NCI-H2171 (cell line): ENCODE measurements around the gene SIX6.
"Not testable (repeated sequence)": the region's sequence is repeated elsewhere in the genome, so short reads cannot be mapped to it uniquely, and the experiment has no call there.

Experiments used
- DNase-seq: peaks from one replicate; lab custom pipeline; 2025; lab: John Stamatoyannopoulos, UW

Gene SIX6

DNA sequence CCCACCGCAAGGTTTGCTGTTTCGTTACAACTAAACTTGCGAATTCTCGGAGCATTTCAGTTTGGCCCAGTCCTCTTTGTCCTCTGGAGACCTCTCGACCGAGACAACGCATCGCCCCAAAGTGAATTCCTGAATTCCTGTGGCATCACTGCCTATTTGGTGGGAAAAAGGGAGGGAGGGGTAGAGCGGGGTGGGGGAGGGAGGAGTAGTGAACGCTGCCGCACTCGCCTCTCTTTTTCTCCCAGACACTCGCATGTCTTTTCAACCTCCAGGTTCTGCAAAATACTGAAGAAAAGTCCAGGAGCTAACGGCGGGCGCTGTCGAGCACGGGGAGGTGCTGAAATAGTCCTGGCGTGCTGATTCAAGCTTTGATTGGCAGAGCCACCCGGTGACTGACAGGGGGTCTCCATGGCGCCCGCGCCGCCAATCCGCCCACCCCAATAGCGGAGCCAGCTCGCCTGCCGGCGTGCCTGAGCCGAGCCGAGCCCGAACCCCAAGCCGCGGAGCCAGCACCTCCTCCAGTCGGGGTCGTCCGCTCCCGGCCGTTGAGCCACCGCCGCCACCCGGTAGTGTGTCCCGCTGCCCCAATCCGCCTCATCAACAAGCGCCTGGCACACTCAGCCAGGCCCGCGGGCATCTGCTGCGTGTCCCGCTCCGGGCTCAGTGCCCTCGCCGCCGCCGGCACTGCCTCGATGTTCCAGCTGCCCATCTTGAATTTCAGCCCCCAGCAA, at the start of gene SIX6:
Gene SIX6 (plus strand): TSS at position 440 of the 731 bp plus-strand sequence. CDS start 253 bp downstream, at position 693.
- DNase-seq: peak; percentile 82

DNA sequence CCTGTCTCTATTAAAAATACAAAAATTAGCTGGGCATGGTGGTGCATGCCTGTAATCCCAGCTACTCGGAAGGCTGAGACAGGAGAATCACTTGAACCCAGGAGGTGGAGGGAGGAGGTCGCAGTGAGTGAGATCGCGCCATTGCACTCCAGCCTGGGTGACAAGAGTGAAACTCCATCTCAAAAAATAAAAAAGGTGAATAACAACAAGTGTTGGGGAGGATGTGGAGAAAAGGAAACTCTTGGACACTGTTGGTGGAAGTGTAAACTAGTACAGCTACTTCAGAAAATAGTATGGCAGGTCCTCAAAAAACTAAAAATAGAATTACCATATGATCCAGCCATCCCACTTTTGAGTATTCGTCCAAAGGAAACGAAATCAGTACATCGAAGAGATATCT, 28.7 kb upstream of the SIX6 start:
- DNase-seq: not testable (repeated sequence)

DNA sequence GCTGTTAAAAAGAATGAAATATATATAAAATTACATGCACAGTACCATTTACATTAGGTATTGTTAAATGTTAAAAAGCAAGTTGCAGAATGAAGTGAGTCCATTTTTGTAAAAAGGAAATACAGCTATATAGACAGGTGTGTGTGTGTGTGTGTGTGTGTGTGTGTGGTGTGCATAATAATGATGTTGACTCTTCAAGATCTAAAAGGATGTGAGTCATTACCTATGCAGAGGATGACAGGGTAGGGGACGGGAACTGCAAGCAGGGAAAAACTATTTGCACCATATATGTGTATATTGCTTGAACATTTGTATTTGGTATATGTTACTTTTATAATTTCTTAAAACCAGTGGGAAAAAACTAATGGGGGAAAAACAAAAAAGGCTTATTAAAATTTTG, 26.2 kb upstream of the SIX6 start:
- no peak for DNase-seq

DNA sequence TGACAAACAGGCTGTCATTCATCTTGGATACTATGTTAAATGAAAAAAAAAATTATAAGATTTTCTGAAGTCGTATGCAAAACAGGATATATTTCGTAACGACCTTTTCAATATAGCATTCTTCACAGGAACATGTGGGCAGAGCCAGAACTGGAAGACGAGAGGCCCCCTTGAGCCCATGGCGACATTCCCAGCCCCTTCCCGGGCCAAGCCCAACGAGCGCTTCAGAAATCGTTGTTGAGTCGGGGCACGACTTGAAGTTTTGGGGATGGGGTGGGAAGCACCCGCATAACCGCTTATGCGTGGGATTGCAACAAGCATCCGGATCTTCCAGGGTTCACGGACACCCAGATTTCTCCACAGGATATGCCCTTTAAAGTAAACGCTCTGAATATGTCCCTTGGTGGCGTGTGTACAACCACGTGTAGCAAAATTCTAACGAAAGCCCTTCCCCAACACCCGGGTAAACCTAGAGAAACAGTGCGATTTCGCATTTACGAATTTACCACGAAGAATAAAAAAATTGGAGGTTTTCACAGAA, 23.8 kb upstream of the SIX6 start:
- no peak for DNase-seq

DNA sequence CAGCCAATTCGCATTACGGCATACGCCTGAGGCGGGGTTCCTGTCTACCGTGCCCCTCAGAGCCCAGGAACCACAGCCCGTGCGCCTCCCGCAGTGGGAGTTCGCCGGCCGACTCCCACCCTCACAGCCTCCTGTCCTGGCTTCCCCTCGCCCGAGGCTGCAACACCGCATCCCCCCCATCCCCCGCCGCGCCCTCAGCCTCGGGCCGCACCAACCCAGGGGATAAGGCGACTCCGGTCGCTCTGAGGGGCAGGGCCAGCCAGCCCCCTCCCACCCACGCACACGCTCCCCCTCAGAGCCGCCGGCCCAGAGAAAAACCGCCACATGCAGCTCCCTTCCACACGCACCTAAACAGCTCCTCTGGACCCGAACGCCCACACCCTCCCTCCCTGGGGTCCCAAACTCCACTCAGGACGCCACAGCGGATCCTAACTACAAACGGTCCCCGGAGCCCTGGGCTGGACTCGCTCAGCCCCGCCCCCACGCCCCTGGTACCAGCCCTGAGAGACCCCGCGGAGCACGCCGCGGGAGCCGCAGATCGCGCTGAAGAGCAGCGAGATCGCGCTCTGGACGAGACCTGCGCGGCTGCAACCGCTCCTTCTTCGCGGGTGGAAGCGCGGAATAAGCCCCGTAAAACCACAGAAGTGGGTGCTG, 23.2 kb upstream of the SIX6 start, which contains the start of gene C14orf39:
Gene C14orf39 (minus strand): TSS at position 466 of the 654 bp plus-strand sequence. CDS start 985 bp downstream, outside the sequence.
- DNase-seq: no peak

DNA sequence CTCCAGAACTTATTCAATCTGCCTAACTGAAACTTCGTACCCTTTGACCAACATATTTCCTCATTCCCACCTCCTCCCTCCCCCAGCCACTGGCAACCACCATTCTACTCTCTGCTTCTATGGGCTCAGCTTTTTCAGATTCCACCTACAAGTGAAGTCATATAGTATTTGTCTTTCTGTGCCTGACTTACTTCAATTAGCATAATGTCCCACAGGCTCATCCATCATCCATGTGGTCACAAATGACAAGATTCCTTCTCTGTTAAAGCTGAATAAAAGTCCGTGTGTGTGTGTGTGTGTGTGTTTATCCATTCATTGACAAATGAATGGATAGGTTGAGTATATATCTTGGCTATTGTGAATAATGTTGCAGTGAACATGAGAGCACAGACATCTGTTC, 21.7 kb upstream of the SIX6 start:
- no peak for DNase-seq

DNA sequence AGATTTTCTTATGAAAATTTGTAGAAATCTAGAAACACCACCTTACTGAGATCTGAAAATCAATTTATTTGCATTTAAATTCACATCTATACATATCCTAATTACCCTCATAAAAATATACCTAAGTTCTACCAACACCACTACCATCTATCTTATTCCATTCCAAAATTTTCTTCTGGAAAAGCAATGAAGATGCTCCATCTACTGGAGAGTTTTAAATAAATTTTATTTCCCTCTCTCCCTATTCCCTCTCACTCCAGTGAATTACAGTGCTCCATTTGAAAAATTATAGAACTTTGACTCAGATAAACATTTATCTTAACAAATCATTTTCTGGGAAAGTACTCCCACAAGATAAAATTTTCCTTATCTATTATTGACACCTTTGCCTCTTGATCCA, 20.8 kb upstream of the SIX6 start:
- DNase-seq: no peak

DNA sequence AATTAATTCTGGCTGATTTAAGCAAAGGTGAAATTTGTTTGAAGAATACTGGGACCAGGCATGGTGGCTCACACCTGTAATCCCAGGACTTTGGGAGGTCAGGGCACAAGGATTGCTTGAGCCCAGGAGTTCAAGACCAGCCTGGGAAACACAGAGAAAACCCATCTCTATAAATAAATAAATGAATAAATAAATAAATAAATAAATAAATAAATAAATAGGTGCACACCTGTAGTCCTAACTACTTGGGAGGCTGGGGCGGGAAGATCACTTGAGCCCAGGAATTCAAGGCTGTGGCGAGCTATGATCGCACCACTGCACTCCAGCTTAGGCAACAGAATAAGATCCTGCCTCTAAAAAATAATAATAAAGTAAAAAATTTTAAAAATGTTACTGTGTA, 18.7 kb upstream of the SIX6 start:
- DNase-seq: no peak

DNA sequence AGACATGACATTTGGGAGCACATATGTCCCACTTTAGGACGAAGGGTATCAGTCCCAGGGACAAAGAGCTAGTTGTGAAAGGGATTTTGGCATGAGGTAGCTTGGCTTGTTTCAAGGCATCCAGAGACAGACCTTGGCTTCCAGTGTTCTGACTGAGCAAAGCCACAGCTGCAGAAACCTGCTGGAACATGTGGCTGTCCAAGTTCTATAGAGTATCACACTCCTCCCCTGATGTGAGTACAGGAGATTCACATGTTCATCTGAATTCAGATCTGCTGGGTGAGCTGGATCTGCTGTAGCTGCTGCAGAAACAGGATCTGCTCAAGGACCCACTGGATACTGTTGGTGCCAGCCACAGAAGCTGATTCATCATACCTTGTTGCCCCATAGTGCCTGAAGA, 13.0 kb upstream of the SIX6 start:
- no peak for DNase-seq

DNA sequence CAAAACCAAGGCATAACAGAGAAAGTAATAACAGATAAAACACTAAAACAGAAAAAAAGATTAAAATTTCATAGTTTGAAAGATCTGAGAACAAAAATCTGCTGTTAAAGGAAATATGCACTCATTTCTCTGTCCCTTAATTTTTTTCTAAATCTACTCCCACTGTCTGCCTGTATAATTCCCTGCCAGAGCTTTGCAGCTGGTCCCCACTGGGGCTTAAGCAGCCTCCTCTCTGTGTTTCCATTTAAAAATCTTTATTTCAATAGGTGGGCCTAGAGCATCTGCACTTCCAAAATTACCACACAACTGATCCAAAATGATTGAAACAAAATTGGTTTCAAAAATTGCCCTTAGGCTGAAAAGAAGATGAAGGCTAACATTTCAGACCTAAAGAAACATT, 6.4 kb upstream of the SIX6 start:
- no peak for DNase-seq

DNA sequence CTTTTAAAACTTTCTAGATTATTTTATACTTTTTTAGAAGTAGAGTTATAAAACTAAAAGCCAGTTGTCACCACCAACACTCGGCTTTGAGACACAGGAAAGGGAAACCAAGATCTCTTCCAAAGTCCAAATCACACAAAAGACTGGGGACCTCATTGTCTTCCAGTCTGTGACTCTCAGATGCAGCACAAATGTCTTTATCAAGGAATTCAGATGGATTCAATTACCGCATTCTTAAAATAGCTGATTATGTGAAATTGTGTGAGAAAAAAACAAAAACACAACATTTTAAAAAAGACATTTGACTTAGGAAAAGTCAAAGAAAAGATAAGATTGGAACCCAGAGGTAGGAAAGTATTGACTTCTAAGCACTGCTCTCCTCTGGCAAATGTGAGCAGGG, 3.5 kb upstream of the SIX6 start:
- no peak for DNase-seq

DNA sequence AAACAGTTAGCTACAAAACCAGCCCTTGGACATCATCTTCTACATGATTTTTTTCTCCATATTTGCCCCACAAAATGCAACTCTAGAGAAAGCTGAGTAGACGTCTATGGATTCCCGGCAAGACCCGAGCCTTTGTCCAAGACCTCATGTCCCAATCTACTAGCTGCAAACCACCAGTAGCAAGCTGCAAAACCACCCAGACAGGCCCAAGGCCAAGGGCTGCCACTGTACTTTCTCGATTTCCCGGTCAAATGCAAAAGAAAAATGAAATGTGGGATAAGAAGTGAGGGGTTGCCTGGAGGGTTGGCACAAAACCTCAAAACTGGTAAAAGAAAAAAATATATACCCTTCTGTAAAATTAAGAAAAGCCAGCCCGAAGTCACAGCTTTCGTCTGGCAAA, 2.9 kb upstream of the SIX6 start:
- no peak for DNase-seq

DNA sequence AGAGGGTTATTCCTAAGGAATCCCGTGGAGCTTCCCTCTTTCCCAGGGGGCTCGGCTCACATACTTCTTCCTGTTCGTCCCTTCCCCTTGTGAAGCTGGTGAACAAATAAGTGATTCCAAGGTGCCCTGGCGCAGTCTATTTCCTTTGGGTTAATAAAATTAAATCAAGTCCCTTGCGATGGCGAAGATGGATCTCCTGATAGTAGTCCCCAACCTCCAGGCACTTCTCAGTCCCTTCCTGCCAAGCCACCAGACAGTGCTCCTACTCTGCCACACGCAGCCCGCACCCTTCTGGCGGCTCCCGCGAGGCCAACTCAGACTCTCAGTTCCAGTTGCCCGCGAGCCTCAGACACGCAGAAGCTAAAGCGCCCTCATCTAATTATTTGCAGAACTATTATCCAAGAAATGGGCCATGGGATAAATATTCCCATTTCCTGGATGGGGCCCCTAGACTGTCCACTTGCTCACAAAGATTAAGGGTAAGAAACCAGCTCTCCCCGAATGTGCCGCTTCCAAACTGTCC, 2.4 kb upstream of the SIX6 start:
- no peak for DNase-seq

DNA sequence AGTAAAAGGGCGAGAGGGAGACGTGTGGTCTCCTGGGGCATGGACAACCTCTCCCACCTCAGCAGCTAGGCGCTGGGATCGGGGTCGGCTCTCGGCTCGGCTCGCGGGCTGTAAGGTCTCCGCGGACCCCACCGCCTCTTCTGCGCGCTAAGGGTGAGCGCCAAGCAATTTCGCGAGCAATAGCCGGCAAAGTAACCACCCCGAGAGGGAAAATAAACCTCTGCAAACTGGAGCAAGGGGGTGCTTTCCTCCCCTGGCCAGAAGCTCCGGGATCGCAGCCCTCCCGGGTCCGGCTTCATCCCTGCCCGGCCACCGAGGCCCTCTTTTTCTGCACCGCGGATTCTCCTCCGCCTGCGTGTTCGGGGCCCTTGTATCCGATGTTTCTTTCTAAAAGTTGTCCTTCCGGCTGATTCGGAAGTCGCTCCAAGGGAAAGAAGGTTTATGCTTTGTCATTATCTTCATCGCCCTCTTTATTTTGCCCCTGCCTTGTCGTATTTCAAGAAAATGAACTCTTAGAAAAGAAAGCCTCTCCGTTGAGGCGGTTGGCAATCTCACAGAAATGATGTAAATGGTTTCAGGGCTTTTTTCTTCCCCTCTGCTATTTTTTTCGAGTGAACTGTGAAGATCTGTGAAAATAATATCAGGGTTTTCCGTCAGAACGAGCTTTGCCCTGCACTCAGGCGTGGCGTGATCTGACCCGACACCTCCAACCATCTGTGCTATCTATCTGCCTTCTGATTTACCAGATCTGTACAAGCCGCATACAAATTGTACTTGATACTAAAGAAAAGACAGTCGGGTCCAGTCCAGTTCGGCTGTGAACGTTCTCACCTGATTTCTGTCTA, 1.7 kb upstream of the SIX6 start:
- DNase-seq: peak; percentile 39

DNA sequence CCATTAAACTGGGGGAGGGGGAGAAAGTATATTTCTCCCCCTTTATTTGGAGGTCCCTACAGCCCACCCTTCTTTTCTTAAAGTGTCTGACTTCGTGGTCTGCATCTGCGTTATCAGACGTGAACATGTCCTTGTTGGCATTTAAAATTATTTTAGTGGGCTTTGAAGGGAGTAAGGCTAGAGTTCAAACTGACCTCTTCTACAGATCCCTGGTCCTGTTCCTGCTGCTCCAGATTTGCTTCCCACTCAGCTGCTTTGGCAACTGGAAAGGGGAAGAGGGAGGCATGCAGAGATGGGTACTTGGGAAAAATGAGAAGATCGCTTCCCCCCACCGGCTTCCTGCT, 611 bp upstream of the SIX6 start:
- DNase-seq: no peak

DNA sequence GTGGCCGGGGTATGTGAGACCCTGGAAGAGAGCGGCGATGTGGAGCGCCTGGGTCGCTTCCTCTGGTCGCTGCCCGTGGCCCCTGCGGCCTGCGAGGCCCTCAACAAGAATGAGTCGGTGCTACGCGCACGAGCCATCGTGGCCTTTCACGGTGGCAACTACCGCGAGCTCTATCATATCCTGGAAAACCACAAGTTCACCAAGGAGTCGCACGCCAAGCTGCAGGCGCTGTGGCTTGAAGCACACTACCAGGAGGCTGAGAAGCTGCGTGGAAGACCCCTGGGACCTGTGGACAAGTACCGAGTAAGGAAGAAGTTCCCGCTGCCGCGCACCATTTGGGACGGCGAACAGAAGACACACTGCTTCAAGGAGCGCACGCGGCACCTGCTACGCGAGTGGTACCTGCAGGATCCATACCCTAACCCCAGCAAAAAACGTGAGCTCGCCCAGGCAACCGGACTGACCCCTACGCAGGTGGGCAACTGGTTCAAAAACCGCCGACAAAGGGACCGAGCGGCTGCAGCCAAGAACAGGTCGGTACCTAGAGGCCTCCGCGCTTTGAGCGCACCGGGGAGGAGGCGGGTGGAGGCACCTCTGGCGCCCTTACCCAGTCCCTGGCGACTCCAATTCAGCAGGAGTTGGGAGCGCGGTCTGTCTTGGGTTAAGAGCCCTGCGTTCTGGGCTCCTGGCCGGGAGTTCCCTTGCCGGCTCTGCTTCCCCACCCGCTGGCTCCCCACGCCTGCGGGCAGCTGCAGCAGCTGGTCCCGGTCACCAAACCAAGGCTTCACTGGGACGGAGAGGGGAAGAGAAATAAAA, 700 bp downstream of the SIX6 start:
- DNase-seq: no peak

DNA sequence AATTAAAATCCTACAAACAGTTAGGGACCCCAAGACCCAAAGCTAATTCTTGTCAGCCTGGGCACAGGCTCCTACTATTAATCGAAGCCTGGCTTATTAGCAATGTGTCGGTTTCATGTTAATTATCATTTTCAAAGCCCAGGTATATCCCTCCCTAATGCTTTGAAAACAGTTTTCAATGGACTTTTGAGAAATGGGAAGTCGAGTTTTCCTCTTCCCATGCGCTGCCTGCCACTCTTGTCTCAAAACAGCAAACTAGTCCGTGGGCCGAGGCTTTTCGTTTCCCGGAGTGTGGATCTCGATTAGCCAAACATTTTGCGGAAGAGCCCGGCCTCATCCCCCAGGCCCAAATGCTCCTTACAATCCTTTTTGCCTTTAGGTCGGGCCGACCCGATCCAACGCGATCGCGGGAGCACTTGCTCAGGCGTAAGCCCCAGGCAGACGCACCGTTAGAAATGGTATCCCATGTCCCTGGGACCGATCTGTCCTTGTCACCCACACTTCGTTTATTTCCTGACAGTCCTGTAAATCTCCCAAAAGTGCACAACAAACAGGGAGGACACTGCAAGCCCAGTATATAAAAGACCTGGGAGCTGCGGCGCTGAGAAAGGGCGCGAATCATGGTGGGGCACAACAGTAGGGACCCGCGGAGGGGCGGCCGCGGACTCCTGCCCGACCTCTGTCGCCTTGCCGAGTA, 1.5 kb downstream of the SIX6 start:
- DNase-seq: no peak

DNA sequence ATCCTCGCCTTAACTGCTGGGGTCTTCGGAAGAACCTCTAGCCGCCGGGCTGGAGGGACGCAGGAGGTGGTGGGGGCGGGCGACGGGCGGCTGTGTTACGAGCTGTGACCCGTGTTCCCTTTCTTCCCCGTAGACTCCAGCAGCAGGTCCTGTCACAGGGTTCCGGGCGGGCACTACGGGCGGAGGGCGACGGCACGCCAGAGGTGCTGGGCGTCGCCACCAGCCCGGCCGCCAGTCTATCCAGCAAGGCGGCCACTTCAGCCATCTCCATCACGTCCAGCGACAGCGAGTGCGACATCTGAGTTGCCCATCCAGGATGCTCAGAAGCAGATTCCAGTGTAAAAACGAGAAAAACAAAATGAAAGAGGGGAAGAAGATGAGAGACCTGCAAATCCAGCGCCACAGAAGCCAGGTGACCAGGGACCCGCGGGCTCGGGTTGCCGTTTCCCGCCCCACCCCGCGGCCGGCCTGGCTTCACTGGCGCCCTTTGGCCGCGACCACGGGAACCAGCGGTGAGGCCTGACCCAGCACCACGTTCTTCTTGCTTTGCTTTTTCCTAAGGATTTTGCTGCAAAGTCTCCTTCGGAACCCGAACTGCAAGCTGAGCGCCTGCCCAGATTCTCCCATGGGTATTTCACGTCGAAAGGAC, 2.1 kb downstream of the SIX6 start:
- DNase-seq: no peak

DNA sequence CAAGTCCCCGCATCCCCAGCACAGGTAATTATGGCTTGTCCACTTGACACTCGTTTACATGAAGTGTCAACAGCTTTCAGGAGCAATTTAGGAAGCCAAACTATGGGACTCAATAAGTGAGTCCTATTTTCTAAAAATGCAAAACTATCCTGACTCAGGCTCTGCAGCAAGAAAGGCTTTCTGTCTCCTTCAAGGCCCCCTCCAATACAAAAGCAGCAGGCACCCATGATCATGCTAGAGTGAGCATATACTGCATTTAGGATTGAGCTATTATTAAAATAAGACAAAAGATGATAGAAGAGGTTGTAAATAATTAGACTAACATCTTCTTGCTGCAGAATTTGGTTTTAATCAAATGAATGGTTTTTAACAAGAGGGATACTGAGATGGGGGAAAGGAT, 3.2 kb downstream of the SIX6 start:
- DNase-seq: no peak

DNA sequence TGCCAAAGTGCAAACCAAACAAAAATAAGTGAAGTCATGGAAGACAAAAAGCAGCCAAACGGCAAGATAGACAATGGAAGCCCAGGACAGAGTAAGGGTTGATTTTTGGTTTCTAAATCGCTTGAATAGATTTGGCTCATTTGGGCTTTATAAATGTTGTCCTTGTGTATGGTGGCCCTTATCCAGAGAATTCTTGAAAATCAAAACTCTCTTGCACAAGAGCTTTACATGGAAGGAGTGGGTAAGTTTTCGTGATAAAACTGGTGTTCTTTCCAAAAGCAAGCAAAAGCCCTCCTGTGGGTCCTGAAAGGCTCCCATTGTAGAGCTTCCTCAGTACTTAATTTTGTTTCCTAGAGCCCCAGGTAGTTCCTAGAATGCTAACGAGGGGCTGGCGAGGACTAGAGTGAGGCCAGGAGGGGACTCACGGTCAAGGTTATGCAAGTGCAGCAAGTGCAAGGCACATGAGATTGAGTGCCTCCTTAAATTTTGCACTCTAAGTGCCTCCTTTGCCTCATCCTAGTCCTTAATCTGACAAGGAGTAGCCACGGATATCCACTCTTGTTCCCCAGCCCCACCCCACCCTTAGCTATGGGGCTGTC, 4.1 kb downstream of the SIX6 start:
- DNase-seq: no peak
